OCI-LY7 (cell line): Measurements from ENCODE around the gene NCOA5.

Experiments
- CTCF ChIP-seq: fragments of 200-600 bp; sonication (generic); conservative IDR thresholded peaks from 2 replicates; pipeline ENCODE4 v1.5.1; 2014; ENCODE audit warnings: mild to moderate bottlenecking, antibody characterized with exemption, low read length, moderate library complexity, mixed read lengths
- EZH2phosphoT487 ChIP-seq: fragments of 200-600 bp; sonication (generic); IDR thresholded peaks from 2 replicates; pipeline ENCODE4 v1.6.1; 2018; ENCODE audit warnings: low read depth, borderline replicate concordance, mild to moderate bottlenecking, mixed run types, antibody characterized with exemption, low read length, moderate library complexity, mixed read lengths

DNA sequence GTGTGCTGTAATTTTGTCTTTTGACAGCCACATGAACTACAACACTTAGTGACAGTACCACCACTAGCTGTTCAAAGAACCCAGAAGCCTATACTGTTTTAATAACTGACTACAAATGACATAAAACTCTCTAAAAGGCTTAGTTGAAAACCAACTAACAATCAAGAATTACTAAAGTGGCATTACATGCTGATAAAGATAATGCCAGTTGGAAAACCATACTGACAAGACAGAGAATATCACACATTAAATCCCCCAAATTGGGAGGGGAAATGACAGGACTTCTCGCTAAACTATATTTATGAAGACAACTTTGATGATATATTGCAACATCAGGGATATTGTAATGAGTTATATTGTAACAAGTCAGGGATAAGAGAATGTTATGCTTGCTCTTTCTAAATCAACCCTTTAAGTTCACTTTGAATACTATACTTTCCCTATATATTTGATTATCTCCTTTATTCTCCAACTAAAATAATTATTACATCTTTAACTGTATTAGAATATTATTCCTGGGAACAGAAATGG lies 6.2 kb downstream of the NCOA5 start:
- no peak for TF ChIP-seq CTCF
- TF ChIP-seq EZH2phosphoT487: no peak
